ENCODE data around the gene FSTL4. TPM values are rescaled to one million over a fixed set of nuclear protein-coding genes. Genes with fewer than 3 reads are reported as not detected.

Gene FSTL4
- total RNA-seq, 4 donors from 2014 or later: 0.41 TPM; not detected in 3

- no peaks in the 10 kb centered on the region for H3K36me3 ChIP-seq
- TF ChIP-seq POLR2A (IDR thresholded peaks at IDR 0.05) (no peak), CTCF (IDR thresholded peaks at IDR 0.05) (no peak)
- no peak overlapping the region for H3K27ac ChIP-seq
- no peak overlapping the region for H3K4me3 ChIP-seq
- no peaks in the 10 kb centered on the region for H3K9me3 ChIP-seq
- no peaks in the 10 kb centered on the region for H3K4me1 ChIP-seq
- peaks cover 0 to 3% of the 10 kb centered on the region in 2 donors for H3K27me3 ChIP-seq
- intact Hi-C loops (cut with DNase I; ENCODE audit: low total_unique reads): no loop called here
- no peak for DNase-seq
Observed at GRCh38 chr5:133627180-133627579, 14.8 kb upstream of the FSTL4 start.

GRCh38 chr5:133624316-133624715 lies 12.0 kb upstream of the FSTL4 start:
- Histone ChIP-seq H3K9me3 (no peaks in the 10 kb centered on the region), H3K4me3 (no peak overlapping the region), H3K27me3 (peaks cover 0 to 10% of the 10 kb centered on the region in 2 donors), H3K36me3 (no peaks in the 10 kb centered on the region), H3K27ac (no peak overlapping the region), H3K4me1 (no peaks in the 10 kb centered on the region)
- TF ChIP-seq POLR2A (IDR thresholded peaks at IDR 0.05) (no peak), CTCF (IDR thresholded peaks at IDR 0.05) (no peak)
- DNase-seq: no peak
- intact Hi-C loops (cut with DNase I; ENCODE audit: low total_unique reads): no loop called here

- Histone ChIP-seq H3K4me1 (no peaks in the 10 kb centered on the region), H3K27ac (no peak overlapping the region), H3K36me3 (no peaks in the 10 kb centered on the region), H3K27me3 (peaks cover 0 to 16% of the 10 kb centered on the region in 2 donors), H3K4me3 (no peak overlapping the region), H3K9me3 (no peaks in the 10 kb centered on the region)
- intact Hi-C loops (cut with DNase I; ENCODE audit: low total_unique reads): no loop called here
- TF ChIP-seq POLR2A (IDR thresholded peaks at IDR 0.05) (no peak), CTCF (IDR thresholded peaks at IDR 0.05) (no peak)
- no peak for DNase-seq
Observed at GRCh38 chr5:133618141-133618540, 5.8 kb upstream of the FSTL4 start.

GRCh38 chr5:133613743-133614142 lies 1.4 kb upstream of the FSTL4 start:
- TF ChIP-seq CTCF (IDR thresholded peaks at IDR 0.05) (no peak), POLR2A (IDR thresholded peaks at IDR 0.05) (no peak)
- DNase-seq: no peak
- no peaks in the 10 kb centered on the region for H3K9me3 ChIP-seq

DNA sequence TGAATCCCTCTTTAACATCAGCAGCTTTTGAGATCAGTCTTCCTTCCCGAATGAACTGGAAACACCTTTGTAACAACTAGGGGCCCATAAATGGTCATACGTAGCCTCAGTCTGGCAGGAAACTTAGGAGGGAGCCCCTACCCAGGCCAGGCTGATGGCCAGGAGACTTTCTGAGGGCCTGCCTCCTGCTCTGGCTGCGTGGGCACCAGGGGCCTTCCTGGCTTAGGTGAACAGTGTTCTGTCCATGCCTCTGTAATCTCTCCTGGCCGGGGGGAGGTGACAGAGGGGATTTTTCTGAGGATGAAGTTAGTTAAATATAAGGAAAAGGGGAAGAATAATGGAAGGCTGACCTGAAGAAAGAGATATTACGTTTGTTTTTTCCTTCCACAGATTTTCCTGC lies 843 bp upstream of the FSTL4 start:
- Histone ChIP-seq H3K9me3 (no peaks in the 10 kb centered on the region), H3K4me1 (peaks cover 0 to 19% of the 10 kb centered on the region in 2 donors), H3K4me3 (no peak overlapping the region), H3K27me3 (peaks cover 0 to 24% of the 10 kb centered on the region in 2 donors), H3K36me3 (no peaks in the 10 kb centered on the region), H3K27ac (no peak overlapping the region)
- DNase-seq: no peak
- intact Hi-C loops (cut with DNase I; ENCODE audit: low total_unique reads): no loop called here
- TF ChIP-seq CTCF (IDR thresholded peaks at IDR 0.05) (no peak), POLR2A (IDR thresholded peaks at IDR 0.05) (no peak)

More at GRCh38 chr5:133613743-133614142, 1.4 kb upstream of the FSTL4 start:
- no peak overlapping the region for H3K27ac ChIP-seq
- intact Hi-C loops (cut with DNase I; ENCODE audit: low total_unique reads): no loop called here
- H3K4me3 ChIP-seq: no peak overlapping the region
- H3K4me1 ChIP-seq: peaks cover 0 to 19% of the 10 kb centered on the region in 2 donors
- H3K36me3 ChIP-seq: no peaks in the 10 kb centered on the region
- H3K27me3 ChIP-seq: peaks cover 0 to 24% of the 10 kb centered on the region in 2 donors

Measured in uterus (tissue), 4 donors.